NOMO-1 (cell line): ENCODE results near the gene ENPP3.

ENCODE experiments used
- DNase-seq, 2 experiments: peaks; one replicate each; lab custom pipeline; 2025; ENCODE audit not compliant: unreplicated experiment in 2 of 2; lab: John Stamatoyannopoulos, UW

The ENPP3 gene

DNA sequence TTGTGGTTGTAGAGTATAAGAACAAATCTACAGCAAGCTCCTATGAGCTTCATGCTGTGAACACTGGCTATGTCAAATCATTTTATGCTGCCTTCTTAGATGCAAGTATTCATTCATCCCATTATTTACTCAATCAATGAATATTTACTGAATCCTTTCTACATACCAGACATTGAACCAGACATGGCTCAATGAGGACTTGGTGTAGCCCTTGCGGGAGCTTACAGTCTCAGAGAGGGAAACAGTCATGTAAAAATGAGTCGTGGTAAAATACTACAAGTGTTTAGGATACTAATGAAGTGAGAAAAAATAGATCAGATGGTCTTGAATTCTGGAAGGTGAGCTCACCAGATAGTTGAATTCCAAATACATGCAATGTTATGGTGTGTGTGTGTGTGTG is 125.9 kb downstream of the ENPP3 start:
- DNase-seq: no peak

DNA sequence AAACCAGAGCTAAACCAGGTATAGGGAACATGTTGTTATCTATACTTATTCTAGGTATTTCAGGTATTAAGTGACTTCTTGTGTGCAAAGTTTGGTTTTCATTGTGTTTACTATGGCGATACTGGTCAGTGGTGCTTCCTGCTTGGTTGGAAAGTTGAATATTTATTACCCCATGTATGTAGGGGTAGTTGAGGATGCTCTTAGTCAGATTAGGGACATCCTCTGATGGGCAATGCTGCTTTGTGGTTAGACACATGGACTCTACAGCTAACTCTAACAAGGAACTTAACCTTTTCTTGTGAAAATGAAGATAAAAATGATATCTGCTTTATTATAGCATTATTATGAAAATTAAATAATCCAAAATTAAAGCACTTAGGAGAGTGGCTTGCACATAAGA is 126.6 kb downstream of the ENPP3 start:
- DNase-seq: no peak

DNA sequence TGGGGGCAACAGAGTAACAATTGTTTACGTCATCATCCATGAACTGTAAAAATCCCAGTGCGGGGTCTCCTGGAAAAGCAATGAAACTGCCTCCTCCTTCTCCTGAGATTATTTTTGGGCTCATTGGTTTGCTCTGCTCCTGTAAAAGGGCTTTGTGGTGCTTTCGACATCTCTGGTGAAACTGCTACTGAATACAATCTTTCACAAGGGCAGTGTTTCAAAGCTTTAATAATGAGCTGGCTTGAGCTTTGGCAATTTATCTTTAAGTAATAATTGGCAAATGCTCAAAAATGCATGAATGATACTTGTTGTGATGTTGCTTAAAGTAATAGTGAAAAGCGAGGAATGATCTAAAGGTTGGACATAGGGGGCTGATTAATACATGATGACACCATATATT is 127.2 kb downstream of the ENPP3 start:
- DNase-seq: no peak

DNA sequence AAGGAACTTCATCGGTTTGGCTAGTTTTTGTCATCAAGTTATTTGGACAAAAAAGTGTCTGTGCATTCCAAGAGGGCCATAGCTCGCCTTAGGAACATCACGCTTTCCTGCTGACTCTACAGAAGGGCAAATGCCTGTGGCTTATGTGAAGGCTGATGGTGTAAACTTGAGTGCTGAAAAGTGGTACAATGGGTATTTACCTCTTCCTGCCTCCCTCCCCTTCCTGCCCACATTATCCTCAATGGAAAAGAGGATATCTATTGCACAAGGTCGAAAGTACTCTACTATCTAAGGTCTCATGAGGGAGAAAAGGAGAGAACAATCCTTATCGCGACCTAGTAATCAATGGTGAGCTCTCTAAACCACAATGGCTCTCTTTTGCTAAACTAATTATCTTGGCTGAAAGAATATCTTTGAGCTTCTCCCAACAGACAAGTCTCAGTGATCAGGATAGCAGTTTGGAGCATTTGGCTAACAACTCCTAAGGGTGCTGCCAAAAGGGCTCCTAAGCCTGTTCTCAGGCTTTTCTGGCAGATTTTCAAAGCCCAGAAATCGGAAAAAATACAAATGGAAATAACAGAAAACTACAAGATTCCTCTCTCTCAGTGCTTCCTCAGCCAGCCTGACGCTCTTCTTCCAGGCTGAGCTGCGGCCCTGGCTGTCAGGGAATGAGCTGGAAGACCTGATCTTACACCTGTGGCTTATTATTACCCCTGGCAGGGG is 128.1 kb downstream of the ENPP3 start:
- DNase-seq: no peak

DNA sequence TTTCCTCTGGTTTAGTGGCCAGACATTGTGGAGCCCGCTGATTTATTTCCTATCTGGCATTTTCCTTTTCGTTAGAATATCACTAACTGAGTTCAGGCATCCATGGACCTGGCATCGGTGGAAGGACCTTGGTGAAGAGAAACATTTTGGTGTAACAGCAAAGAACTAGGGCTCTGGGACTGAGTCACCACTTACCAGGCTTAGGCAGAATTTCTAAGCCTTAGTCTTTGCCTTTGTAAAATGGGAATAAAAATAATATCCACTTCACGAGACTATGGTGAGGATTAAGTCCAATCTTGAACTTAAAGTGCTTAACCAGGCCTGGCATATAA is 128.7 kb downstream of the ENPP3 start:
- DNase-seq: no peak

DNA sequence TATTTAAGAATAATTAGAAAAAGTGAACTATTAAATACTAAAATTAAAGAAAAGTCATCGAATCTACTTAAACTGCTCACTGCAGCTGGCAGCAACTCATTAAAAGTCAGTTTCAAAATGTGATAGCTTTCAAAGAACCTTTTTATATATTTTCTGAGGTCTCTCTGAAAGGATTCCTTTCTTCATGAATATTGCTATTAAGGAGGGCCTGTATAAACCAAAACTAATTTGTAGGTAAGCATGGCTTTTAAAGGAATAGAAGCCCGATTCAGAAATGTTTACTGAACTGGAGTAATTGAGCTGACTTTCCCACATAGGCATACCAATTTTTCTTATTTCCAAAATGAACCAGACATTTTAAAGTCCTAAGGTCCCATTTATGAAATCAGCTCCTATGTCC is 129.5 kb downstream of the ENPP3 start:
- no peak for DNase-seq

DNA sequence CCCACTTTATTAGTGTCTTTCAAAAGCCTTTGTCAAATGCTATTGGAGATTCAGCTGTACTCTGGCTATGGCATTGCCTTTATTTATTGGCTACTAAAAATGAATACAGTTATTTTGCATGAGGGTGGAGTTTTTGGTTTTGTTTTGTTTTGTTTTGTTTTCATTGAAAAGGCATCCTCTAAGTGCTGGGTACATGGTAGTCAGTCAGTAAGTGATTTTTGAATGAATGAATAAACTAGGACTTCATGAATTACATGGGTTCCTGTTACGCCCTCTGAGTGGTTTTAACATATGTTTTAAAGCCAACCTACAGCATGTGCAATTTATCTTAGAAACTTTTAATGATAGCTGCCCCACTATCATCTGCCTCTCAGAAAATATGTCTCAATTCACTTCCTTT is 131.9 kb downstream of the ENPP3 start:
- DNase-seq: no peak

DNA sequence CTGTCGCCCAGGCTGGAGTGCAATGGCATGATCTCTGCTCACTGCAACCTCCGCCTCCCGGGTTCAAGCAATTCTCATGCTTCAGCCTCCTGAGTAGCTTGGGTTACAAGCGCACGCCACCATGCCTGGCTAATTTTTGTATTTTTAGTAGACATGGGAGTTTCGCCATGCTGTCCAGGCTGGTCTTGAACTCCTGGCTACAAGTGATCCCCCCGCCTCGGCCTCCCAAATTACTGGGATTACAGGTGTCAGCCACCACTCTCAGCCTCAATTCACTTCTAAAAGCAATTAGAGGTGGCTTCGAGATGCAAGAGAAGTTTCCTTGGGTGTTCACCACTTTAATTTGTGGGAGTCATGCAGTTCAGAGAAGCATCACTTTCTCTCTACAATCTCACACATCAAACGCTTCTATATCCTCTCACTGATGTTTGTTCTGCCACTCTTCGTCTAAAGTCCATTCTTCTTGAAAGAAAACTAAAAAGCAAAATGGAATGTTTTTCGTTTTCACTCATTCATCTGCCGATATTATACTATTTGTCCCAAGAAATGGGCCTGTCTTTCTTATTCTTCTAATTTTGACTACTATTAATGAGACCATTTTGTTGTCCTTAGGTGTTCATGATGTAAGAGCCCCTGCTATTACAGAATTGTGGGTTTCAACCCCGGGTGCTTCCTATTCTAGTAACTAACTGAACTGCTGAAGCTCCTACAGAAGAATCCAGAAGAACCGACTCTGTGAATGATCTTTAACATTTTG is 132.5 kb downstream of the ENPP3 start:
- no peak for DNase-seq

DNA sequence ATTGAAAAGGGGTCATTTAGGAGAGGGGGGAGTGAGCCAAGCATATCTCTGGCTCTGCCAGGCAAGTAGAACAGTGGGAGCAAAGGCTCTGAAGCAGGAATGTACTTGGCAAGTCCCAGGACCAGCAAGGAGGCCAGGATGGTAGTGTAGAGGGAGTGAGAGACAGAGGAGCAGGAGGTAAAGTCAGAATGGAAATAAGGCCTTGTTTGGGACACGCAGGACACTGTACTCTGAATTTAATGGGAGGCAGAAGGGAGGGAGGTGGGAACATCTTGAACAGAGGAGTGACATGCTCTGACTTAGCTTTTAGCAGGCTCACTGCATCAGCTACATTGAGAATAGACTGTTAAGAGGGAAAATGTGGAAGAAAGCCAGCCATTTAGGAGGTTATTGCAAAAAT is 133.7 kb downstream of the ENPP3 start:
- DNase-seq: no peak

DNA sequence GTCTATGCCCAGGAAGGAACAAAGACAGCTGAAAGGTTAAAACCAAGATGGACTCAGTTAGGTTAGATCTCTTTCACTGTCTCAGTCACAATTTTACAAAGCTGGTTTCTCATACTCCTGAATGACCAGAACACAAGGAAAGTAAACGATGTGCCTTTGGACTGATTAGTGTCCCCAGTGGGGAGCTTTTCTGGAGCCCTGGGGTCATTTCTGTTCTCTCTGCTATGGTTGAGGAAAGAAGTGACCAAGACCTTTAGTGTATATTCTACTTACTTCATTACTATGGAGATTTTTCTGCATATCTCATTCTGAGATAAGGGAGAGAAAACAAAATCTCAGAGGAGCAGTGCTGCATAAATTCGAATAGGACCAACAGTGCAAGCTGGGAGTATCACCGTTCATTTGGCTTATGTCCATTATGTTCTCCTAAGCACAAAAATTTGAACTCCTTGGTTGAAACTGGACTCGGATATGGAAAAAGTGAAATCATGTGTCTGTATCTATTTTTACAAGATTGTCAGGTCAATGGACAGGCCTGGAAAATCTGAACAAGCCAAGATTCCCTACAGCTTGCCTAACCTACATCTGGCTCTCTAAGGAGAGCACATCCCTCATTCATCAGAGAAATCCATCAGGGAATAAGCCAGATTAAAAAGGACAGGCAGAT is 136.3 kb downstream of the ENPP3 start:
- no peak for DNase-seq

DNA sequence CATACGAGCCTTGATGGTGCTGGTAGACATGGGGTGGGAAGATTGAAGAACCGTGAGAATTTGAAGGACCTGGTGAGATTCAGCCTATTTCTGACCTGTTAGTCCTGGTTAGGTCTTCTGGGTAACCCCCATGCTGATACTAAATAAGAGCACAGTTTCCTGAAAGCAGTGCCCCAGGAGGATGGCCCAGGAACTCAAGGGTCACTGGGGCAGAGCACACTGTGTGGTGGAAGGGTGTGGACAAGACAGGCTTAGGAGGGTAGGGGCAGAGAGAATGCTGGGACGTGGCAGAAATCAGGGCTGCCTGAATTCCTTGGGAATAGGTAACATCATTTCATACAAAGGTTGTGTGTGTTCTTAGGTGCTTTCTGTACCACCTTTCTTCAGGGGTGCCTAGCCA is 138.8 kb downstream of the ENPP3 start:
- no peak for DNase-seq

DNA sequence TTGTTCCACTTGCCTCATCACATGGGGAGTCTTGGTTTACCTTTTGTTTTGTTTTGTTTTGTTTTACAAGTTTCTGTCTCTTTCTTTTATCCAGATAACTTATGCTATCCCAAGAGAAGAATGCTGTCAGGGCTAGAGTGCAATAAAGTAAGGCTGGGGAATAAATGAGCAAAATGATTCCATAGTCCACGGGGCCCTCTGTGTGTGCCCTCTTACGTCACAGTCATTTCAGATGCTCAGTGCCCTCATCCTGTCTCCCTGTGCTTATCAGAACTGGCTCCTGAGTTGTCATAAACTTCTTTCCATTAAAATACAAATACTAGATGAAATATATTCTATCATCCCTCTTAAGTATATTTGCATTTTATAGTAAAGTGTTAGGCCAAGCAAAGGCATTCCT is 139.9 kb downstream of the ENPP3 start:
- DNase-seq: no peak

DNA sequence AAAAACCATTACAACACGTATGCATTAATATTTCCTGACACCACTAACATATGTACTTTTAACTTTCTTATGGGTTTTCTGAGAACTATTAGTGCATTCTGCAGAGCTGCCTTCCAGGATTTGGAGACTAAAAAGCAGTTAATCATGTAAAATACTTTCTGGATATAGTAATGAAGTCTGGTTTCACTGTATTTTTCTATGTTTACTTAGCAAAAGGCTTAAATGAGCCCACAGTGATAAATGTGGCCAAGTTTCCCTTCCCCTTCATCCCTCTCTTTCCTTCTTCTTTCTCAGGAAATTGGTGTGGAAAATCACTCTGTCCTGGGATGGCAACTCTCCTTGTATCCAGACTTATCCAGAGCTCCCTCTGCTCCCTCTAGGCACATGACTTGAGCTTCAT is 141.1 kb downstream of the ENPP3 start:
- DNase-seq: no peak

DNA sequence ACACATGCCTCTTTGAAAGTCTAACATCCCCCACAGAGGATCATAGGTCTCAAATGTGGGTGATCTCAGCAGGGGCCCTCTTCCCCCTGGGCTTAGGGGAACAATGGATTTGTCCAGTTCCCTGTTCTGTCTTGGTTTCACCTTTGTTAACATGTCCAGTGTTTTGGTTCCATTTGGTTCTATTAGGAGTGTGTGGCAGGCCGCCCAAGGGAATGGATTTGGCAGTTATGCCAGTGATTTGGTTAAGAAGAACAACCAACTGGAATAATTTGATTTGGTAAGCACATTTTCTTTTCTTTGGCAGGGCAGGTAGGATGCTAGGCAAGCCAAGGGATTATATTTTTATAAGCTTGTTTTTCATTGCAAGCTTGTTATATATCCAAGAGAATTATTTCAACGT is 142.2 kb downstream of the ENPP3 start:
- no peak for DNase-seq

DNA sequence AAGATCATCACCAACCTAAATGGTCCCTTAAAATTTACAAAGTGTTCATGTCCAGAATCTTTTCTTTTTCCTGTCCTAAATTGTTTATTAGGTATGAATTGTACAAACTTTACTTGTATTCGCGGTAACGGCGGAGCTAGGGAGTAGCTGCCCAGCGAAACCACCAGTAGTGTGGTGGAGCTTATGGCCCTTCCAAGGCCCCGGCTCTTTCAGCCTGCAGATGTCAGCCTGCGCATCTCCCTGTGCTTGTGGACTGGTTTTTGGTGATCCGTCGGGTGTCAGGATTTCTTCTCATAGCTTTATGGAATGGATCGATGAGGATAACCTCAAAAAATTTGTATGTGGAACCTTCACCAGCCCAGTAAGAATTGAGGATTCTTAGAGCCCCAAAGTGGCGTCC is 143.5 kb downstream of the ENPP3 start:
- DNase-seq: no peak

DNA sequence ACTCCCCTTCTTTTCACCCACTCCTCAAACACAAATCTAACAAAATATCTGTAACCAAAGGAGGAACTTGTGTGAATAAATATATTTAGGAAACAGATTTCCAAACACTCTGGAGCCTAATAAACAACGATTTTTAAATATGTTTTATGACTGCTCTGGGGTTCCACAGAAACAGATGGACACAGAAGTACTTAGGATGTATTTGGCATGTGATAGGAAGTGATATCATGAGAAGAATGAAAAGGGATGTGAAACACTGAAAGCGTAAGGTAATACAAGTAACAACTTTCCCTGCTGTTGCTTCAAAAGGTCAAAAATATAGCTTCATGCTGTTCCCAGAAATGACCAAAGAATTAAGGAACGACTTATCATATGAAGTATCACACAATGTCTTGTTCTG is 144.6 kb downstream of the ENPP3 start:
- DNase-seq: no peak

DNA sequence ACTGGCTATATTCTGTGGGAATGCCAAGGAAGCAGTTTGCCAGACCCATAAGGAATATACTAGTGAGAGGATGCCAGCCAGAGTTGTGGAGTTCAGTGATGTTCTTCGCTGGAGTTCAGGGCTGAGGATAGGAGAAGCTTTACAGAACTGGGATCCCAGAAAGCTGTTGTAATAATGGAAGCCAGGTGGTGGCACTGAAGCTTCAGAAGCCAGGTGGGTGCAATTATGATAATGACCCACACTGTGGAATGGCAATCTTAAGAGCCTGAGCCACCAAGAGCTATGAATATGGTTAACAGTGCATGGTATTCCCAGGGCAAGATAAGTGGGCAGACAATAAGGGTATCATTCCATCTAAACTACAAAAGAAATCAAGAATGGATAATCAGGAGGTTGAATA is 145.7 kb downstream of the ENPP3 start:
- no peak for DNase-seq

DNA sequence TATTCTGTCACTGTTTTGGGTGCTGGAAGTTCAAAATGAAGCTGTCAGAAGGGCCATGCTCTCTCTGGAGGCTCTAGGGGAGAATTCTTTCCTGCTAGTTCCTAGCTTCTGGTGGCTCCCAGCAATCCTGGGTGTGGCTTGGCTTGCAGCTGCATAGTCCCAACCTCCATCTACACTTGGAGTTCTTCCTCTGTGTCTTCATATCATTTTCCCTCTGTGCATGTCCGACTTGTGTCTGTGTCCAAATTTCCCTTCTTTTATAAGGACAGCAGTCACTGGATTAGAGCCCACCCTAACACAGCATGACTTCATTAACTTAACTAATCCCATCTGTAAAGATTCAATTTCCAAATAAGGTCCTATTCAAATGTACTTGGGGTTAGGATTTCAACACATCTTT is 147.5 kb downstream of the ENPP3 start:
- no peak for DNase-seq

DNA sequence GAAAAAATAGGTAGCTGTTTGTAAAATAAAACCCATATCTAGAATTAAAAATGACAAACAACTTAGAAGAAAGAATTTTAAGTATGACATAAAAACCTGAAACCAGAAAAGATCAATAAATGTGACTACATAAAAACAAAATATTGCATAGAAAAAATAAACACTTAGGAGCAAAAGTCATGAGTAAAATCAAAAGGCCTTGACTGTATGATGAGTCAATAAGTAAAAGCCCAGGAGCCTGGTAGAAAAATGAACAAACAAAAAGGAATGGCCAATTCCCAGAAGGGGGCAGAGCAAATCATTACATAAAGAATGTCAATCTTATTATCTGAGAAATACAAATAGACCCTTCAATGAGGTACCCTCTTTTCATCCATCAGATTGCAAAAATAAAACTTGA is 150.0 kb downstream of the ENPP3 start:
- DNase-seq: no peak

DNA sequence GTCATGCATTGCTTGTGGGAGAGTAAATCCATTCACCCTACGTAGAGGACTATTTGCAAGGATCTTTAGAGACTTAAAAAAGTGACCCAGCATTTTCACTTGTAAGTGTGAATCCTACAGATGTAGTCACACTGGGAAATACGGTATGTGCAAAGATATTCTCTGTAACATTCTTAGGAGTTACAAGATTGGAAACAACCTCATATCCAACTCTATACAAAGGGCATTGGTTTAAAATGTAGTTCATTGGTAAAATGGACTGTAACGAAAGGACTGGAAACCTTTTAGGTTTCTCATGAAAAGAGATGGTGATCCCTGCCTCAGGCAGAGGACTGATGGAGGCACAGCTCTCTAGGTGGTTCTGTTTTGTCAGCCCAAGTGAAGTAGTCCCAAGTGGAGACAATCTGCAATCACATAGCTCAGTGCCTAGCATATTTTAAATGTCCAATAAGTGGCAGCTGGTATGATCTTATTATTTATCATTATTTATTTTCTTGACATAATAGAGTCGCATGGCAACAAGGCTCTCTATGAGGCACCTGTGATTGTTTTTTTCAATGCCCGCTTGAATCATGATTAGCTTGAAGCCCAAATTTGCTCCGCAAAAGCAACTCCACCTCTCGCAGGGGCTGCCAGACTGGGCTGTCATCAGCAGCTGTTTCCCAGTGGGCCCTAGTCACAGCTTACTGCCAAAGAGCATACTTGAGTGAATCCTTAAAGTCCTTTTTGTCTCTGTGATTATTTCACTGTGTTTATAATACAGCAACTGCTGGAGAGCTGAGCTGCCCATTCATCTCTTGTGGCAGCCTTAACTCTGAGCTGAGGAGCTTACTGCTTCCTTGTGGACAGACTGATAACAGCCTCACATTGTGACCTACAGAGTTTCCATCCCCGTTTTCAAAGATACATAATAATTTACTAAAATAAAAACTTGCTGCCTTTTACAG is 150.9 kb downstream of the ENPP3 start:
- no peak for DNase-seq

DNA sequence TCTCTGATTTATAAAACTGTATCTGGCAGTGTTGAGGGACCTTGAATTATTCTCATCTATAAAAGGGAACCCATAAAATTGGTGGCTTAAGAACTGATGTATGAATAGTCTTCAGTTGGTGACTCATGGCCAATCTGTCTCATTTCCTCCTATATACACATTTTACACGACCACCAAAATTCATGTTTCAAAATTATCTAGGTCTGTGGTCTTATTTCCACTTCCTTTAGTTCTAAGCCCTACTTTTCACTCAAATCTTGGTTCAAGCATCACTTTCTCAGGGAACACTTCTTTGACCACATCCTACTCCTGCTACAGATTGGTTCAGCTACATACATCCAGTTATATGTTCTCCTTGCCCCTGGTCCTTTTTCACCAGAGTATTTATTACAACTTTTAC is 152.1 kb downstream of the ENPP3 start:
- DNase-seq: no peak
